ENCODE data around the gene SPON1. TPM values are rescaled to one million over a fixed set of nuclear protein-coding genes. Genes with fewer than 3 reads are reported as not detected.

Gene SPON1
- total and polyA plus RNA-seq, 4 donors = 0.72 to 4.9 (median 1.2) TPM

DNA sequence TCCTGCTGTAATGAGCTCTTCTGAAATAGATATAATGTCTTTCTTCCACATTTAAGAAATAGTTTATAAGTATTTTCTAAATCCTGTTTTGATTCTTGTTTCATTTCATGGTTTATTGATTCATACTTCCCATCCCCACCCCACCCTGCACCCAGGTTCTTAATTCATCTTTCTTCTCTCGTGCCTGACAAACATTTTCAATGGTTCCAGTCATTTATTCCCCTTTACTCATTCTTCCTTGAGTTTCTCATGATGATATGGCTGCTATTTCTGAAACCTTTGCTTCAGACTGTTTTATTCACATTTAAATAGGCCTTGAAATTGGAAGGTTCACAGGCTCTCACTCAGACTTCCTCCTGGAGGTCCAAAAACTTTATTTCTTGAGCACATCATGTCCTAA, 142.9 kb downstream of the SPON1 start (continued):
- TF ChIP-seq, protein P1, sequence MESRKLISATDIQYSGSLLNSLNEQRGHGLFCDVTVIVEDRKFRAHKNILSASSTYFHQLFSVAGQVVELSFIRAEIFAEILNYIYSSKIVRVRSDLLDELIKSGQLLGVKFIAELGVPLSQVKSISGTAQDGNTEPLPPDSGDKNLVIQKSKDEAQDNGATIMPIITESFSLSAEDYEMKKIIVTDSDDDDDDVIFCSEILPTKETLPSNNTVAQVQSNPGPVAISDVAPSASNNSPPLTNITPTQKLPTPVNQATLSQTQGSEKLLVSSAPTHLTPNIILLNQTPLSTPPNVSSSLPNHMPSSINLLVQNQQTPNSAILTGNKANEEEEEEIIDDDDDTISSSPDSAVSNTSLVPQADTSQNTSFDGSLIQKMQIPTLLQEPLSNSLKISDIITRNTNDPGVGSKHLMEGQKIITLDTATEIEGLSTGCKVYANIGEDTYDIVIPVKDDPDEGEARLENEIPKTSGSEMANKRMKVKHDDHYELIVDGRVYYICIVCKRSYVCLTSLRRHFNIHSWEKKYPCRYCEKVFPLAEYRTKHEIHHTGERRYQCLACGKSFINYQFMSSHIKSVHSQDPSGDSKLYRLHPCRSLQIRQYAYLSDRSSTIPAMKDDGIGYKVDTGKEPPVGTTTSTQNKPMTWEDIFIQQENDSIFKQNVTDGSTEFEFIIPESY (IDR thresholded peaks at IDR 0.05) = no peak
- TF ChIP-seq RXRA (IDR thresholded peaks at IDR 0.05) (no peak), MAX (IDR thresholded peaks at IDR 0.05) (no peak), FOXA1 (IDR thresholded peaks at IDR 0.05) (no peak), GABPA (IDR thresholded peaks at IDR 0.05 in 1 of 2, conservative IDR thresholded peaks at IDR 0.05 in 1 of 2) (no peak), HNF4G (IDR thresholded peaks at IDR 0.05) (no peak)

DNA sequence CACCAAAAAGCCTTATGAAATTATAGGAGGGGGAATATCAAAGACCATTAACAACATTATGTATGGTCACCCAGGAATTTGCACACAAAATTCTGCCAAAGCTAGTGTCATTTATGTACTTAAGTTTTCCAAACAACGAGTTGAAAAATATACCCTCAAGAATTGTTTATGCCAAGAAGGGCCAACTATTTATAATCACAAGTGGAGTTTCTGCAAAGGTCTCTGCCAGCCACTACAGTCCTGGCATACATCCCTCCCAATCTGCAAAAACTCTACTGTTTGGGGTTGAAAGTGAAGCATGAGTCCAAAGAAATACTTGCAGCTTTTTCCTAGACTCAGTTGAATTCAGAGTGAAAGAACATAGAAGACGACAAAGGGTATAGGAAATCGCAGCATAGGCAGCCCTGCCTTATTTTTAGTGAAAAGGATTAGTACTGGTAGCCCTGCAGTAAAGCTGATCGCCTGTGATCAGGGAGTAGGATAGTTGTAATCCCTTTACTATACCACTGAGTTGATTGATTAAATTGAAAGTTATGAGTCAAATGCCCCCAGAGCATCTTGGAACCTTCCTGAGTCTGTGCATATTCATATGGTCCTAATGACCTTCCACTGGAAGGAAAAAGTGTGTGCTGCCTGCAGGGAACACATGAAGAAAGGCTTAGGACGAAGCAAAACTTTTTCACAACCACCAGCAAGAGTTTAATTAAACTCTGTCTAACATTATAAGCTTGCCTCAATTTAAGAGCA, 144.0 kb downstream of the SPON1 start:
- no peaks in the 10 kb centered on the region for H3K9me3 ChIP-seq (ENCODE audit: control insufficient read depth in 4 of 4, low read length in 3 of 4)
- DNase-seq (ENCODE audit: low spot score) = no peak
- H3K4me3 ChIP-seq (ENCODE audit: low read depth in 1 of 3, low read length in 3 of 3) = no peak overlapping the region
- TF ChIP-seq HNF4A (conservative IDR thresholded peaks at IDR 0.05) = no peak
- TF ChIP-seq FOXA2 (IDR thresholded peaks at IDR 0.05) = no peak
- TF ChIP-seq GABPA (IDR thresholded peaks at IDR 0.05 in 1 of 2, conservative IDR thresholded peaks at IDR 0.05 in 1 of 2) = no peak
- TF ChIP-seq, protein P2, sequence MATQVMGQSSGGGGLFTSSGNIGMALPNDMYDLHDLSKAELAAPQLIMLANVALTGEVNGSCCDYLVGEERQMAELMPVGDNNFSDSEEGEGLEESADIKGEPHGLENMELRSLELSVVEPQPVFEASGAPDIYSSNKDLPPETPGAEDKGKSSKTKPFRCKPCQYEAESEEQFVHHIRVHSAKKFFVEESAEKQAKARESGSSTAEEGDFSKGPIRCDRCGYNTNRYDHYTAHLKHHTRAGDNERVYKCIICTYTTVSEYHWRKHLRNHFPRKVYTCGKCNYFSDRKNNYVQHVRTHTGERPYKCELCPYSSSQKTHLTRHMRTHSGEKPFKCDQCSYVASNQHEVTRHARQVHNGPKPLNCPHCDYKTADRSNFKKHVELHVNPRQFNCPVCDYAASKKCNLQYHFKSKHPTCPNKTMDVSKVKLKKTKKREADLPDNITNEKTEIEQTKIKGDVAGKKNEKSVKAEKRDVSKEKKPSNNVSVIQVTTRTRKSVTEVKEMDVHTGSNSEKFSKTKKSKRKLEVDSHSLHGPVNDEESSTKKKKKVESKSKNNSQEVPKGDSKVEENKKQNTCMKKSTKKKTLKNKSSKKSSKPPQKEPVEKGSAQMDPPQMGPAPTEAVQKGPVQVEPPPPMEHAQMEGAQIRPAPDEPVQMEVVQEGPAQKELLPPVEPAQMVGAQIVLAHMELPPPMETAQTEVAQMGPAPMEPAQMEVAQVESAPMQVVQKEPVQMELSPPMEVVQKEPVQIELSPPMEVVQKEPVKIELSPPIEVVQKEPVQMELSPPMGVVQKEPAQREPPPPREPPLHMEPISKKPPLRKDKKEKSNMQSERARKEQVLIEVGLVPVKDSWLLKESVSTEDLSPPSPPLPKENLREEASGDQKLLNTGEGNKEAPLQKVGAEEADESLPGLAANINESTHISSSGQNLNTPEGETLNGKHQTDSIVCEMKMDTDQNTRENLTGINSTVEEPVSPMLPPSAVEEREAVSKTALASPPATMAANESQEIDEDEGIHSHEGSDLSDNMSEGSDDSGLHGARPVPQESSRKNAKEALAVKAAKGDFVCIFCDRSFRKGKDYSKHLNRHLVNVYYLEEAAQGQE (IDR thresholded peaks at IDR 0.05) = no peak
- TF ChIP-seq, protein P1 (IDR thresholded peaks at IDR 0.05) = no peak
- H3K4me1 ChIP-seq (ENCODE audit: control insufficient read depth in 4 of 4, insufficient read depth in 4 of 4, low read length in 3 of 4) = no peaks in the 10 kb centered on the region
- no peak overlapping the region for H3K9ac ChIP-seq (ENCODE audit: low read depth in 1 of 2, low read length in 2 of 2)
- 78% methylated on average over 5 of the region's 5 CpGs for WGBS
- H3K36me3 ChIP-seq (ENCODE audit: control insufficient read depth in 4 of 4, insufficient read depth in 3 of 4, low read depth in 1 of 4, low read length in 3 of 4) = no peaks in the 10 kb centered on the region
- H3K27ac ChIP-seq (ENCODE audit: low read depth in 1 of 2, low read length in 2 of 2) = no peak overlapping the region
- H3K27me3 ChIP-seq (ENCODE audit: control insufficient read depth in 4 of 4, insufficient read depth in 4 of 4, low read length in 3 of 4) = peaks cover 0 to 11% (median 0%) of the 10 kb centered on the region in 4 donors

- WGBS = 76% methylated on average over 4 of the region's 4 CpGs
- peaks cover 0 to 11% (median 0%) of the 10 kb centered on the region in 4 donors for H3K27me3 ChIP-seq (ENCODE audit: control insufficient read depth in 4 of 4, insufficient read depth in 4 of 4, low read length in 3 of 4)
- H3K9ac ChIP-seq (ENCODE audit: low read depth in 1 of 2, low read length in 2 of 2) = no peak overlapping the region
- H3K36me3 ChIP-seq (ENCODE audit: control insufficient read depth in 4 of 4, insufficient read depth in 3 of 4, low read depth in 1 of 4, low read length in 3 of 4) = no peaks in the 10 kb centered on the region
- H3K27ac ChIP-seq (ENCODE audit: low read depth in 1 of 2, low read length in 2 of 2) = no peak overlapping the region
- DNase-seq (ENCODE audit: low spot score) = no peak
- no peak overlapping the region for H3K4me3 ChIP-seq (ENCODE audit: low read depth in 1 of 3, low read length in 3 of 3)
- H3K9me3 ChIP-seq (ENCODE audit: control insufficient read depth in 4 of 4, low read length in 3 of 4) = no peaks in the 10 kb centered on the region
- H3K4me1 ChIP-seq (ENCODE audit: control insufficient read depth in 4 of 4, insufficient read depth in 4 of 4, low read length in 3 of 4) = no peaks in the 10 kb centered on the region
- TF ChIP-seq RAD21 (IDR thresholded peaks at IDR 0.05) (no peak), SP1 (IDR thresholded peaks at IDR 0.05) (no peak), EGR1 (IDR thresholded peaks at IDR 0.05; ENCODE audit: low read depth in 2 of 2) (no peak), FOXA1 (IDR thresholded peaks at IDR 0.05) (no peak), RXRA (IDR thresholded peaks at IDR 0.05) (no peak), FOXA2 (IDR thresholded peaks at IDR 0.05) (no peak), YY1 (IDR thresholded peaks at IDR 0.05) (no peak), GABPA (IDR thresholded peaks at IDR 0.05 in 1 of 2, conservative IDR thresholded peaks at IDR 0.05 in 1 of 2) (no peak), JUND (IDR thresholded peaks at IDR 0.05) (no peak), NR2F2 (IDR thresholded peaks at IDR 0.05) (no peak), CTCF (IDR thresholded peaks at IDR 0.05; ENCODE audit: low read depth, low read length, missing input control) (no peak)
- TF ChIP-seq, protein P2 (IDR thresholded peaks at IDR 0.05) = no peak
These were observed 144.5 kb downstream of the SPON1 start for GRCh38 chr11:14107050-14107430.
